SK-N-SH treated with all-trans-retinoic acid at 6 μM for 48 hours (cell line): Measurements from ENCODE around the gene FER.

Source experiments
- RARB ChIP-seq: fragments of 250-450 bp; sonication (Bioruptor Pico); IDR thresholded peaks from 2 replicates; pipeline ENCODE4 v1.8.0; 2021; ENCODE audit warnings: mild to moderate bottlenecking, moderate library complexity
- TF ChIP-seq, protein P1 (sequence below): fragments of 250-450 bp; sonication (Bioruptor Pico); IDR thresholded peaks from 2 replicates; pipeline ENCODE4 v1.5.1; 2020; ENCODE audit warnings: low read depth, mild to moderate bottlenecking, moderate library complexity

DNA sequence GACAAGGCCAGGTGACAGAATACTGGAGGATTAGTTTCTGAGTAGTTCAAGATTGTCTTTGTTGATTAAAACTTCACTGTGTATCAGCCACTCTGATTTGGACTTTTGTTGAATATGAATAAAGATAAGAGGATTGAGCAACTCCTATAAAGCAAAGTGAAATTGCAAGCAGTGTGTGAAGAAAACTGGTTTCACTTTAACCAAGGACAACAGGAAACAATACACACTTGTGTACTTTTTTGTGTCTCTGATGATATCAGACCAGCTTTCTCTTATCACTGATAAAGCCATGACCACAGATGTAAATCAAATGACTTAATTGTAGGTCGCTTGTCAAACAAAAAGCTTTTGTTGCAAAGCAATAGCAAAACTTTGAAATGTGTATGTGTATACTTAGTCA is 268.6 kb downstream of the FER start:
- TF ChIP-seq, protein P1, sequence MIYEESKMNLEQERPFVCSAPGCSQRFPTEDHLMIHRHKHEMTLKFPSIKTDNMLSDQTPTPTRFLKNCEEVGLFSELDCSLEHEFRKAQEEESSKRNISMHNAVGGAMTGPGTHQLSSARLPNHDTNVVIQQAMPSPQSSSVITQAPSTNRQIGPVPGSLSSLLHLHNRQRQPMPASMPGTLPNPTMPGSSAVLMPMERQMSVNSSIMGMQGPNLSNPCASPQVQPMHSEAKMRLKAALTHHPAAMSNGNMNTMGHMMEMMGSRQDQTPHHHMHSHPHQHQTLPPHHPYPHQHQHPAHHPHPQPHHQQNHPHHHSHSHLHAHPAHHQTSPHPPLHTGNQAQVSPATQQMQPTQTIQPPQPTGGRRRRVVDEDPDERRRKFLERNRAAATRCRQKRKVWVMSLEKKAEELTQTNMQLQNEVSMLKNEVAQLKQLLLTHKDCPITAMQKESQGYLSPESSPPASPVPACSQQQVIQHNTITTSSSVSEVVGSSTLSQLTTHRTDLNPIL (CRISPR knock-in tag): no peak
- no peak for TF ChIP-seq RARB (CRISPR knock-in tag)
